Measurements from ENCODE around the gene MAPKBP1.

Gene MAPKBP1

GRCh38 chr15:41823502-41823901 lies 49.2 kb downstream of the MAPKBP1 start:
- Histone ChIP-seq H3K27ac (no peak overlapping the region), H3K27me3 (peaks cover 0 to 13% (median 8%) of the 10 kb centered on the region in 11 experiments; a peak in 10 of 22 replicates), H3K4me3 (no peak overlapping the region), H3K4me2 (no peak overlapping the region), H4K20me1 (peaks cover 0 to 49% (median 0%) of the 10 kb centered on the region in 11 experiments; a peak in 7 of 22 replicates), H3K4me1 (peaks cover 2 to 18% (median 8%) of the 10 kb centered on the region in 10 experiments; a peak in 19 of 20 replicates), H3K9ac (no peak overlapping the region), H3K9me3 (replicated peaks in 1 of 11) (no peaks in the 10 kb centered on the region), H3K36me3 (peaks cover 43 to 77% (median 67%) of the 10 kb centered on the region in 11 experiments)
- TF ChIP-seq Cebpa-rat (IDR thresholded peaks at IDR 0.05), result no peak

- TF ChIP-seq Cebpa-rat (IDR thresholded peaks at IDR 0.05), result no peak
- no peak overlapping the region for H3K9ac ChIP-seq
- no peak overlapping the region for H3K4me3 ChIP-seq
- peaks cover 36 to 70% (median 60%) of the 10 kb centered on the region in 11 experiments for H3K36me3 ChIP-seq
- no peak overlapping the region for H3K4me2 ChIP-seq
- peaks cover 0 to 52% (median 0%) of the 10 kb centered on the region in 11 experiments; a peak in 10 of 22 replicates for H4K20me1 ChIP-seq
- H3K27ac ChIP-seq, result no peak overlapping the region
- no peaks in the 10 kb centered on the region for H3K9me3 ChIP-seq (replicated peaks in 1 of 11)
- peaks cover 9 to 22% (median 15%) of the 10 kb centered on the region in 10 experiments for H3K4me1 ChIP-seq
- peaks cover 0 to 13% (median 8%) of the 10 kb centered on the region in 11 experiments; a peak in 10 of 22 replicates for H3K27me3 ChIP-seq
Measured at GRCh38 chr15:41824062-41824745, 49.9 kb downstream of the MAPKBP1 start.

GRCh38 chr15:41825145-41825544 lies 50.9 kb downstream of the MAPKBP1 start:
- H3K4me3 ChIP-seq, result no peak overlapping the region
- H3K9me3 ChIP-seq (replicated peaks in 1 of 11), result no peaks in the 10 kb centered on the region
- TF ChIP-seq Cebpa-rat (IDR thresholded peaks at IDR 0.05), result no peak
- H3K27ac ChIP-seq, result no peak overlapping the region
- no peak overlapping the region for H3K4me2 ChIP-seq
- H3K36me3 ChIP-seq, result peaks cover 35 to 60% (median 51%) of the 10 kb centered on the region in 11 experiments; a peak in 21 of 22 replicates
- peaks cover 0 to 13% (median 8%) of the 10 kb centered on the region in 11 experiments; a peak in 10 of 22 replicates for H3K27me3 ChIP-seq
- peaks cover 0 to 60% (median 5%) of the 10 kb centered on the region in 11 experiments; a peak in 13 of 22 replicates for H4K20me1 ChIP-seq
- no peak overlapping the region for H3K9ac ChIP-seq
- H3K4me1 ChIP-seq, result peaks cover 16 to 26% (median 24%) of the 10 kb centered on the region in 10 experiments

- no peaks in the 10 kb centered on the region for H3K9me3 ChIP-seq (replicated peaks in 1 of 11)
- H3K4me2 ChIP-seq, result no peak overlapping the region
- no peak overlapping the region for H3K9ac ChIP-seq
- H3K4me1 ChIP-seq, result peaks cover 22 to 33% (median 31%) of the 10 kb centered on the region in 10 experiments
- H4K20me1 ChIP-seq, result peaks cover 0 to 60% (median 12%) of the 10 kb centered on the region in 11 experiments; a peak in 15 of 22 replicates
- H3K27me3 ChIP-seq, result peaks cover 0 to 13% (median 8%) of the 10 kb centered on the region in 11 experiments; a peak in 10 of 22 replicates
- no peak overlapping the region for H3K4me3 ChIP-seq
- no peak for TF ChIP-seq Cebpa-rat (IDR thresholded peaks at IDR 0.05)
- H3K36me3 ChIP-seq, result peaks cover 32 to 59% (median 47%) of the 10 kb centered on the region in 11 experiments; a peak in 21 of 22 replicates
- H3K27ac ChIP-seq, result no peak overlapping the region
Measured at GRCh38 chr15:41825572-41826535, 51.6 kb downstream of the MAPKBP1 start.

- Histone ChIP-seq H3K36me3 (peaks cover 24 to 52% (median 35%) of the 10 kb centered on the region in 11 experiments; a peak in 21 of 22 replicates), H4K20me1 (peaks cover 9 to 71% (median 21%) of the 10 kb centered on the region in 11 experiments; a peak in 16 of 22 replicates), H3K4me2 (peak overlapping the region; percentile 93 to 100 (median 98)), H3K9ac (peak overlapping the region; percentile 46 to 88 (median 84); a peak in 21 of 22 replicates), H3K27me3 (peaks cover 0 to 13% (median 8%) of the 10 kb centered on the region in 11 experiments; a peak in 10 of 22 replicates), H3K4me1 (peaks cover 37 to 48% (median 46%) of the 10 kb centered on the region in 10 experiments), H3K27ac (peak overlapping the region in 7 of 11 experiments; percentile 9 to 39 (median 38); a peak in 8 of 22 replicates), H3K4me3 (peak overlapping the region; percentile 78 to 93 (median 84)), H3K9me3 (replicated peaks in 1 of 11) (no peaks in the 10 kb centered on the region)
- no peak for TF ChIP-seq Cebpa-rat (IDR thresholded peaks at IDR 0.05)
Measured at GRCh38 chr15:41827290-41827879, 53.1 kb downstream of the MAPKBP1 start.

GRCh38 chr15:41827880-41828806 lies 53.9 kb downstream of the MAPKBP1 start, which contains the start of gene JMJD7:
Gene JMJD7, plus strand, starts transcription at chr15:41828092. Its CDS starts 33 bp downstream, at chr15:41828125.
- Histone ChIP-seq H4K20me1 (peaks cover 9 to 70% (median 21%) of the 10 kb centered on the region in 11 experiments; a peak in 16 of 22 replicates), H3K9ac (peak within 1 kb of the TSS; percentile 74 to 88 (median 84)), H3K27me3 (peaks cover 0 to 13% (median 8%) of the 10 kb centered on the region in 11 experiments; a peak in 10 of 22 replicates), H3K9me3 (replicated peaks in 1 of 11) (no peaks in the 10 kb centered on the region), H3K27ac (peak within 1 kb of the TSS; percentile 37 to 82 (median 76); a peak in 21 of 22 replicates), H3K4me1 (peaks cover 44 to 56% (median 54%) of the 10 kb centered on the region in 10 experiments), H3K36me3 (peaks cover 19 to 45% (median 28%) of the 10 kb centered on the region in 11 experiments; a peak in 20 of 22 replicates), H3K4me3 (peak within 1 kb of the TSS; percentile 78 to 93 (median 84)), H3K4me2 (peak within 1 kb of the TSS; percentile 93 to 100 (median 99))
- TF ChIP-seq Cebpa-rat (IDR thresholded peaks at IDR 0.05), result no peak

- TF ChIP-seq Cebpa-rat (IDR thresholded peaks at IDR 0.05), result no peak
- Histone ChIP-seq H3K4me1 (peaks cover 44 to 62% (median 60%) of the 10 kb centered on the region in 10 experiments), H3K9ac (peak overlapping the region; percentile 74 to 88 (median 84); a peak in 19 of 22 replicates), H3K4me3 (peak overlapping the region; percentile 78 to 93 (median 84)), H3K4me2 (peak overlapping the region; percentile 83 to 100 (median 96)), H4K20me1 (peaks cover 9 to 66% (median 21%) of the 10 kb centered on the region in 11 experiments; a peak in 16 of 22 replicates), H3K9me3 (replicated peaks in 1 of 11) (no peaks in the 10 kb centered on the region), H3K27me3 (peaks cover 0 to 13% (median 8%) of the 10 kb centered on the region in 11 experiments; a peak in 10 of 22 replicates), H3K36me3 (peaks cover 13 to 39% (median 21%) of the 10 kb centered on the region in 11 experiments; a peak in 19 of 22 replicates), H3K27ac (peak overlapping the region in 2 of 11 experiments; percentile 81 to 82; a peak in 2 of 22 replicates)
Measured at GRCh38 chr15:41828807-41829141, 54.5 kb downstream of the MAPKBP1 start.

Data from BLaER1 treated with 17β-estradiol and CSF1 and Interleukin-3, amounts not matched to agents 10 nM and 100 nM (cell line).